ENCODE measurements around the gene PAN3. TPM values are rescaled to one million over a fixed set of nuclear protein-coding genes. Genes with fewer than 3 reads are reported as not detected.

Gene PAN3
- total RNA-seq, 1 experiment from 2014 or later: 48.5 TPM

DNA sequence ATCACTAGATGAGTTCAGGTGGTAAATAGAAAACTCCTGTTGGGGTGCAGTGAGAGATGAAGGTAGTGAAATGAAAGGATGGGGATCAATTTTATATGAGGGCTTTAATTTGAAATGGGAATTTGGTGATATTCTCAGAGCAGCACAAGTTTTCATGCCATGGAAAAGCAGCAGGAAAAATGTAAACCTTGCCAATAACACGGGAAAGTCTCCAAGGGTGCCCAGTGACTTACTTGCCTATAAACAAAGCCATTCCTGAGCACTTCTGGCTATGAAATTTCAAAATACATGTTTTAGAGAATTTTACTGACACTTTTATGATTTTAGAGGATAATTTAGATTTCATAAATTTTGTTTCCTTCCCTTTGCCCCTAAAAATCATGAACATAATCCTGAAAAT, 21.6 kb upstream of the PAN3 start:
- H2BK120ac ChIP-seq (ENCODE audit: low read depth, low read length, poor library complexity, severe bottlenecking): no peak overlapping the region
- no peak overlapping the region for H4K91ac ChIP-seq (ENCODE audit: insufficient read length, low read depth, low read length)
- no peaks in the 10 kb centered on the region for H3K23me2 ChIP-seq (ENCODE audit: insufficient read length, low read depth, low read length, poor library complexity, severe bottlenecking)
- H3K36me3 Mint-ChIP-seq (ENCODE audit: insufficient read depth in 1 of 3, low read depth in 3 of 3): no peaks in the 10 kb centered on the region
- no peaks in the 10 kb centered on the region for H3K27me3 Mint-ChIP-seq (ENCODE audit: low read depth)
- no peak overlapping the region for H2AFZ ChIP-seq (ENCODE audit: low read length)
- no peak overlapping the region for H2BK15ac ChIP-seq (ENCODE audit: low read depth, low read length)
- peaks cover 5 to 6% of the 10 kb centered on the region in 2 experiments for H3K4me1 Mint-ChIP-seq
- peaks cover 0 to 4% of the 10 kb centered on the region in 2 experiments; a peak in 1 of 5 replicates for H3K9me3 Mint-ChIP-seq
- no peak overlapping the region for H3K4me3 Mint-ChIP-seq
- H3K14ac ChIP-seq (ENCODE audit: insufficient read depth, low read length): no peak overlapping the region
- H3K27me3 ChIP-seq (ENCODE audit: insufficient read depth, low read length): no peaks in the 10 kb centered on the region
- no peak overlapping the region for H2BK5ac ChIP-seq (ENCODE audit: insufficient read length, low read length)
- no peak overlapping the region for H3K27ac ChIP-seq (ENCODE audit: insufficient read length, low read depth, low read length)
- no peak overlapping the region for H3K4ac ChIP-seq (ENCODE audit: low read depth, low read length)
- no peaks in the 10 kb centered on the region for H3K79me2 ChIP-seq (ENCODE audit: insufficient read depth, low read length)
- H2BK20ac ChIP-seq (ENCODE audit: low read depth, low read length, poor library complexity, severe bottlenecking): no peak overlapping the region
- H3K4me1 ChIP-seq (ENCODE audit: insufficient read depth, low read length): no peaks in the 10 kb centered on the region
- H3K56ac ChIP-seq (ENCODE audit: insufficient read length, low read depth, low read length): no peak overlapping the region
- H4K5ac ChIP-seq (ENCODE audit: insufficient read length, low read depth, low read length): no peak overlapping the region
- no peak overlapping the region for H3K27ac Mint-ChIP-seq
- H3T11ph ChIP-seq (ENCODE audit: low read length): no peak overlapping the region
- H4K8ac ChIP-seq (replicated peaks; ENCODE audit: insufficient read length, low read depth, low read length): no peak overlapping the region
- H3K79me1 ChIP-seq (ENCODE audit: insufficient read depth, low read depth, low read length, poor library complexity, severe bottlenecking): no peaks in the 10 kb centered on the region
- H3K9me3 ChIP-seq (ENCODE audit: control insufficient read depth, low read depth, low read length): no peaks in the 10 kb centered on the region
- no peak overlapping the region for H2AK5ac ChIP-seq (ENCODE audit: insufficient read length, low read length)
- no CpG with 5 or more reads among the region's 1 CpG for WGBS (ENCODE audit: extremely low coverage, insufficient read length, low lambda C conversion rate)
- no peak overlapping the region for H3K23ac ChIP-seq (ENCODE audit: insufficient read length, low read depth, low read length)
- no peak for DNase-seq
- no peak overlapping the region for H2BK12ac ChIP-seq (ENCODE audit: insufficient read length, low read depth, low read length)
- no peaks in the 10 kb centered on the region for H4K20me1 ChIP-seq (ENCODE audit: control insufficient read depth, insufficient read depth, insufficient read length)
- H3K9ac ChIP-seq (ENCODE audit: extremely low read depth, insufficient read length, low read length): no peak overlapping the region
- H3K4me2 ChIP-seq (ENCODE audit: insufficient read depth, insufficient read length, low read length): no peak overlapping the region
- no peak for TF ChIP-seq CTCF (conservative IDR thresholded peaks at IDR 0.05)
- no peak overlapping the region for H3K18ac ChIP-seq (ENCODE audit: insufficient read length, low read depth, low read length)
